Upper lobe of left lung (tissue), 4 donors: ENCODE results near the gene AKR7A3.

Source experiments
- CTCF ChIP-seq, 6 experiments: fragments of 450-650 bp in 4 of 6; fragments of 200-600 bp in 2 of 6; sonication (generic) in 2 of 6; IDR thresholded peaks; one replicate each; pipeline ENCODE4 v1.5.1; 2016 to 2019; ENCODE audit warnings: antibody characterized with exemption in 6 of 6
- POLR2AphosphoS5 ChIP-seq, 2 donors: sonication (generic); formaldehyde crosslinking; IDR thresholded peaks; one replicate each; pipeline ENCODE4 v1.5.1; 2017; ENCODE audit warnings: antibody characterized with exemption in 2 of 2

GRCh38 chr1:19284881-19285280 lies 3.7 kb downstream of the AKR7A3 start:
- no peak for TF ChIP-seq CTCF (IDR thresholded peaks at IDR 0.05)
- TF ChIP-seq POLR2AphosphoS5 (IDR thresholded peaks at IDR 0.05) = no peak
